ENCODE measurements around the gene LSM7.

The LSM7 gene

DNA sequence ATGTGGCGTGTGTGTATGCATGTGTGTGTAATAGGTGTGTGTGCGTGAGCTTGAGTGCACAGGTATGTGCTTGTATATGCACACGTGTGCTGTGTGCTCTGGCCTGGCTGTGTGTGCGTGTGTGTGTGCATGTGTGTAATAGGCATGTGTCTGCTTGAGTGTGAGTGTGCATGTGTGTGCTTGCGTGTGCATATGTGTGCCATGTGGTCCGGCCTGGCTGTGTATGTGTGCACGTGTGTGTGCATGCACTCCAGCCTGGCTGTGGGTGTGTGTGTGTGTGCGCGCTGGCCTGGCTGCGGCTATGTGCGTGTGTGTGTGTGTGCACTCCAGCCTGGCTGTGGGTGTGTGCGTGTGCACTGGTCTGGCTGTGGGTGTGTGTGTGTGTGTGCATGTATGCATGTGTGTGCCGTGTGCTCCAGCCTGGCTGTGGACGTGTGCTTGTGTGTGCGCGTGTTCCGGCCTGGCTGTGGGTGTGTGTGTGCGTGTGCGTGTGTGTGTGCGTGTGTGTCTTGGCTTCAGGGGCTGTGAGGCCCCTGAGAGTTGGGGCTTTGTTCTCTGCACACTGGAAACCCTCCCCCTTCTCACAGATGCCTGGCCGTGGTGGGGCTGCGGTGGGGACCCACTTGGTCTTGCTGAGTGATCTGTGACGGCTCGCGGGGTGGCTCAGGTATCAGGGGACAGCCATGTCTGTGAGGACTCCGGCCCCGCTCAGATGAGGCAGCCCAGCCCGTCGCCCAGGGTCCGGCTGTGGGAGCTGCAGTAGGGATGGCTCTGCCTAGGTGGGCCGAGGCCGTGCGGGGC is 8.3 kb upstream of the LSM7 start:
- H3K4me3 ChIP-seq = no peak overlapping the region
- H3K36me3 ChIP-seq = peaks cover 0 to 40% (median 30%) of the 10 kb centered on the region in 3 donors
- peaks cover 0 to 20% (median 4%) of the 10 kb centered on the region in 4 donors for H3K4me1 ChIP-seq
- no peaks in the 10 kb centered on the region for H3K9me3 ChIP-seq
- TF ChIP-seq, protein P1, sequence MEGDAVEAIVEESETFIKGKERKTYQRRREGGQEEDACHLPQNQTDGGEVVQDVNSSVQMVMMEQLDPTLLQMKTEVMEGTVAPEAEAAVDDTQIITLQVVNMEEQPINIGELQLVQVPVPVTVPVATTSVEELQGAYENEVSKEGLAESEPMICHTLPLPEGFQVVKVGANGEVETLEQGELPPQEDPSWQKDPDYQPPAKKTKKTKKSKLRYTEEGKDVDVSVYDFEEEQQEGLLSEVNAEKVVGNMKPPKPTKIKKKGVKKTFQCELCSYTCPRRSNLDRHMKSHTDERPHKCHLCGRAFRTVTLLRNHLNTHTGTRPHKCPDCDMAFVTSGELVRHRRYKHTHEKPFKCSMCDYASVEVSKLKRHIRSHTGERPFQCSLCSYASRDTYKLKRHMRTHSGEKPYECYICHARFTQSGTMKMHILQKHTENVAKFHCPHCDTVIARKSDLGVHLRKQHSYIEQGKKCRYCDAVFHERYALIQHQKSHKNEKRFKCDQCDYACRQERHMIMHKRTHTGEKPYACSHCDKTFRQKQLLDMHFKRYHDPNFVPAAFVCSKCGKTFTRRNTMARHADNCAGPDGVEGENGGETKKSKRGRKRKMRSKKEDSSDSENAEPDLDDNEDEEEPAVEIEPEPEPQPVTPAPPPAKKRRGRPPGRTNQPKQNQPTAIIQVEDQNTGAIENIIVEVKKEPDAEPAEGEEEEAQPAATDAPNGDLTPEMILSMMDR (IDR thresholded peaks at IDR 0.05) = no peak
- intact Hi-C loops (cut with DNase I; ENCODE audit: low total_unique reads) = no loop called here
- DNase-seq = no peak
- H3K27ac ChIP-seq = no peak overlapping the region
- no peaks in the 10 kb centered on the region for H3K27me3 ChIP-seq

DNA sequence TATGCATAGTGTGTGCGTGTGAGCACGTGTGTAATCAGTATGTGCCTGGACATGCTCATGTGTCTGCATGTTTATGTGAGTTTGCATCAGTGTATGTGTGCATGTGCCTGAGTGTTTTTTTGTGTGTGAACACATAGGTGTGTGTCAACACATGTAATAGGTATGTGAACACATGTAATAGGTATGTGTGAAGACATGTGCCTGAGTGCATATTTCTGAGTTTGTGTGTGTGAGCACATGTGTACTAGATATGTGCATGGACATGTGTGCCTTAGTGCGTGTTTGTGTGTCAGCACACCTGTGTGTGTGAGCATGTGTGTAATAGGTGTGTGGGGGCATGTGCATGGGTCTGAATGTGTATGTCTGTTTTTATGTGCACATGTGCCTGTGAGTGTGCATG is 7.5 kb upstream of the LSM7 start:
- no peak overlapping the region for H3K4me3 ChIP-seq
- intact Hi-C loops (cut with DNase I; ENCODE audit: low total_unique reads) = no loop called here
- peaks cover 0 to 28% (median 5%) of the 10 kb centered on the region in 4 donors for H3K4me1 ChIP-seq
- TF ChIP-seq, protein P1 (IDR thresholded peaks at IDR 0.05) = no peak
- no peaks in the 10 kb centered on the region for H3K27me3 ChIP-seq
- no peak for DNase-seq
- no peaks in the 10 kb centered on the region for H3K9me3 ChIP-seq
- H3K27ac ChIP-seq = no peak overlapping the region
- H3K36me3 ChIP-seq = peaks cover 0 to 32% (median 21%) of the 10 kb centered on the region in 3 donors

- Histone ChIP-seq H3K27me3 (no peaks in the 10 kb centered on the region), H3K4me3 (no peak overlapping the region), H3K27ac (no peak overlapping the region), H3K4me1 (peaks cover 0 to 35% (median 11%) of the 10 kb centered on the region in 4 donors), H3K9me3 (no peaks in the 10 kb centered on the region), H3K36me3 (peaks cover 0 to 25% (median 15%) of the 10 kb centered on the region in 3 donors)
- intact Hi-C loops (cut with DNase I; ENCODE audit: low total_unique reads) = no loop called here
- TF ChIP-seq, protein P1 (IDR thresholded peaks at IDR 0.05) = no peak
- no peak for DNase-seq
These were observed 6.8 kb upstream of the LSM7 start for GRCh38 chr19:2334986-2335846.

DNA sequence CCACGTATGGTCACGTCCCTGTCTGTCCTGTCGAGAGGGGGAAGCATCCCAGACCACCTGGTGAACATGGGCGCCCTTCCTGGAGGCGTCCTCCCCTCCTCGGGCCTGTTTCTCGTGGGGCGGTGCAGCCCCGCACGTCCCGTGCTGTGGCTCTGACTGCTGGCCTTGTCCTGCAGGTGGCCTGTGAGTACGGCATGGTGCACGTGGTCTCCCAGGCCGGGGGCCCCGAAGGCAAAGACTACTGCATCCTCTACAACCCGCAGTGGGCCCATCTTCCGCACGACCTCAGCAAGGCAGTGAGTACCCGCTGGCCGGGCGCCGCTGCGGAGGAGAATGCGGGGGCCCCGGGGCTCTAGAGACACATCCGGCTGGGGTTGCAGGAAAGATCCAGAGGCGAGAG is 6.0 kb upstream of the LSM7 start:
- no peaks in the 10 kb centered on the region for H3K9me3 ChIP-seq
- H3K27ac ChIP-seq = no peak overlapping the region
- TF ChIP-seq, protein P1 (IDR thresholded peaks at IDR 0.05) = no peak
- H3K36me3 ChIP-seq = peaks cover 0 to 18% (median 7%) of the 10 kb centered on the region in 3 donors
- H3K27me3 ChIP-seq = no peaks in the 10 kb centered on the region
- intact Hi-C loops (cut with DNase I; ENCODE audit: low total_unique reads) = no loop called here
- no peak overlapping the region for H3K4me3 ChIP-seq
- H3K4me1 ChIP-seq = peaks cover 0 to 41% (median 17%) of the 10 kb centered on the region in 4 donors
- DNase-seq = no peak

- H3K36me3 ChIP-seq = peaks cover 0 to 11% (median 3%) of the 10 kb centered on the region in 3 donors
- DNase-seq = no peak
- H3K27ac ChIP-seq = no peak overlapping the region
- H3K27me3 ChIP-seq = no peaks in the 10 kb centered on the region
- no peak overlapping the region for H3K4me3 ChIP-seq
- TF ChIP-seq, protein P1 (IDR thresholded peaks at IDR 0.05) = no peak
- H3K4me1 ChIP-seq = peaks cover 0 to 47% (median 22%) of the 10 kb centered on the region in 4 donors
- intact Hi-C loops (cut with DNase I; ENCODE audit: low total_unique reads) = no loop called here
- H3K9me3 ChIP-seq = no peaks in the 10 kb centered on the region
These were observed 5.4 kb upstream of the LSM7 start for GRCh38 chr19:2333807-2334211.
